OCI-LY7 (cell line): ENCODE results near the gene CCT8. TPM values are rescaled to one million over a fixed set of nuclear protein-coding genes. Genes with fewer than 3 reads are reported as not detected.

ENCODE experiments used
- BruUV-seq: library from RNA; stranded (reverse); fragments of 400-500 nt; replicated peaks from 2 replicates; lab custom pipeline; 2021; lab: Mats Ljungman, UMichigan
- CTCF ChIA-PET: fragments of 300-600 bp; sonication (Branson Sonifier 250); formaldehyde crosslinking; loops from one replicate; lab custom pipeline; 2022; ENCODE audit warnings: antibody characterized with exemption; ENCODE audit not compliant: unreplicated experiment; lab: Charles Lee
- POLR2A ChIA-PET: fragments of 300-600 bp; sonication (Branson Sonifier 250); formaldehyde crosslinking; loops from one replicate; lab custom pipeline; 2022; ENCODE audit warnings: antibody characterized with exemption; lab: Charles Lee
- DNase-seq: peaks from one replicate; pipeline ENCODE4 v3.0.0-alpha.2; 2015; ENCODE audit warnings: low spot score
- H2AFZ ChIP-seq: fragments of 200-600 bp; sonication (generic), shearing (Covaris generic); 2 replicates; pipeline ENCODE4 v1.6.1; 2014; ENCODE audit warnings: mild to moderate bottlenecking, antibody characterized with exemption, low read length, moderate library complexity
- H3K27ac ChIP-seq: fragments of 200-600 bp; sonication (generic); 2 replicates; pipeline ENCODE4 v1.5.1; 2014; ENCODE audit warnings: mixed run types, low read depth, mild to moderate bottlenecking, moderate library complexity, low read length, inconsistent platforms; ENCODE audit not compliant: poor library complexity, severe bottlenecking
- H3K36me3 ChIP-seq: fragments of 200-600 bp; sonication (generic); 2 replicates; pipeline ENCODE4 v1.6.1; 2014; ENCODE audit warnings: mild to moderate bottlenecking, antibody characterized with exemption, low read length, moderate library complexity, mixed read lengths; ENCODE audit not compliant: insufficient read depth
- H3K4me1 ChIP-seq: fragments of 200-600 bp; sonication (generic); 2 replicates; pipeline ENCODE4 v1.5.1; 2014; ENCODE audit warnings: mild to moderate bottlenecking, low read length; ENCODE audit not compliant: insufficient read depth, poor library complexity, severe bottlenecking
- H3K4me2 ChIP-seq: fragments of 200-600 bp; sonication (generic); 2 replicates; pipeline ENCODE4 v1.6.1; 2014; ENCODE audit warnings: mild to moderate bottlenecking, low read length
- H3K4me3 ChIP-seq: fragments of 200-600 bp; sonication (generic); 2 replicates; pipeline ENCODE4 v1.5.1; 2014; ENCODE audit warnings: mild to moderate bottlenecking, low read depth, low read length; ENCODE audit not compliant: poor library complexity, severe bottlenecking
- H3K79me2 ChIP-seq: fragments of 200-600 bp; sonication (generic); 2 replicates; pipeline ENCODE4 v1.6.1; 2016; ENCODE audit warnings: low read depth, mild to moderate bottlenecking, low read length, moderate library complexity, mixed read lengths; ENCODE audit not compliant: insufficient read depth
- H3K9me2 ChIP-seq: fragments of 200-600 bp; sonication (generic); 2 replicates; pipeline ENCODE4 v1.6.1; 2016; ENCODE audit warnings: mild to moderate bottlenecking, low read length, mixed read lengths; ENCODE audit not compliant: insufficient read depth
- H3K9me3 ChIP-seq: fragments of 200-600 bp; sonication (generic); 2 replicates; pipeline ENCODE4 v1.6.1; 2014; ENCODE audit warnings: mild to moderate bottlenecking, mixed run types, low read length, mixed read lengths
- H4K20me1 ChIP-seq: fragments of 200-600 bp; sonication (generic); 2 replicates; pipeline ENCODE4 v1.6.1; 2014; ENCODE audit warnings: mild to moderate bottlenecking, antibody characterized with exemption, low read length, moderate library complexity, mixed read lengths; ENCODE audit not compliant: insufficient read depth
- EZH2phosphoT487 ChIP-seq: fragments of 200-600 bp; sonication (generic); IDR thresholded peaks from 2 replicates; pipeline ENCODE4 v1.6.1; 2018; ENCODE audit warnings: low read depth, borderline replicate concordance, mild to moderate bottlenecking, mixed run types, antibody characterized with exemption, low read length, moderate library complexity, mixed read lengths
- intact Hi-C: fragments of 100-400 bp; cut with micrococcal nuclease; formaldehyde crosslinking; loops from one replicate; pipeline ENCODE4 v1.10.0; 2022; ENCODE audit not compliant: unreplicated experiment
- total RNA-seq, 2 experiments: library from RNA; depleted of rRNA in 1 of 2; stranded (reverse); fragments of >200 nt in 1 of 2; shearing (Covaris generic) in 1 of 2; gene quantifications; 2 replicates each; pipeline ENCODE4 v1.2.3, GENCODE V29; 2014 to 2022
- TF ChIP-seq, protein P1 (sequence below): fragments of 200-600 bp; sonication (generic); conservative IDR thresholded peaks from 2 replicates; pipeline ENCODE4 v1.5.1; 2014; ENCODE audit warnings: mild to moderate bottlenecking, antibody characterized with exemption, low read length, moderate library complexity, mixed read lengths

Gene CCT8
- total RNA-seq, 2 experiments from 2014 or later = 229 to 375 TPM

DNA sequence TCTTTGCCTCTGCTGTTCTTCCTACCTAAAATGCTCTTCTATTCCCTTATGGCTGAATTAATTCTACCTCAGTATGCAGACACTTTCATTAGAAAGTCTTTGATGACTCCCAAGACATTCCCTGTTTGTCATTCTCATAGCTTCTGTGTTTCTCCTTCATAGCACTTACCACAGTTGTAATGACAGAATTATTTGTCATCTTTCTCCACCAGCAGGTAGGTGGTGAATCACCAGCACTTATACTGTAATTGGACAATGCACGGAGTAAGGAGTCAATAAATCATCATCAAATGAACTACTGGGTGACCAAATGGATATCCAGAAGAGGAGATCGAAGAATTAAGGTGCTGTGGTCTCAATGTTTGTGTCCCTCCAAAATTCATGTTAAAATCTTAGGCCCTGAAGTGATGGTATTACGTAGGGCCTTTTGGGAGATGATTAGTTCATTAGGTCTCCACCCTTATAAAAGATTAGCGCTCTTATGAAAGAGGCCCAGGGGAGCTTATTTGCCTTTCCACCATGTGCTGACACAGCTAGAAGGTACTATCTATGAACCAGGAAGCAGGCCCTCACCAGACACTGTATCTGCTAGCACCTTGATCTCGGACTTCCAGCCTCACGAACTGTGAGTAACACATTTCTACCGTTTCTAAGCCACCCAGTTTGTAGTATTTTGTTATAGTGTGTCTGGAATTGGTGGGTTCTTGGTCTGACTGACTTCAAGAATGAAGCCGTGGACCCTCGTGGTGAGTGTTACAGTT is 2.4 kb upstream of the CCT8 start:
- Histone ChIP-seq H2AFZ (no peak overlapping the region; the same call in 1 of the 2 replicates), H3K9me2 (no peaks in the 10 kb centered on the region), H3K79me2 (peaks cover 32% of the 10 kb centered on the region), H3K27ac (peak overlapping the region; percentile 59), H3K36me3 (peaks cover 25% of the 10 kb centered on the region), H4K20me1 (peaks cover 23% of the 10 kb centered on the region), H3K4me2 (no peak overlapping the region), H3K4me1 (peaks cover 50% of the 10 kb centered on the region), H3K9me3 (no peaks in the 10 kb centered on the region), H3K4me3 (no peak overlapping the region)
- DNase-seq = no peak
- BruUV-seq = no TSS peak
- TF ChIP-seq, protein P1, sequence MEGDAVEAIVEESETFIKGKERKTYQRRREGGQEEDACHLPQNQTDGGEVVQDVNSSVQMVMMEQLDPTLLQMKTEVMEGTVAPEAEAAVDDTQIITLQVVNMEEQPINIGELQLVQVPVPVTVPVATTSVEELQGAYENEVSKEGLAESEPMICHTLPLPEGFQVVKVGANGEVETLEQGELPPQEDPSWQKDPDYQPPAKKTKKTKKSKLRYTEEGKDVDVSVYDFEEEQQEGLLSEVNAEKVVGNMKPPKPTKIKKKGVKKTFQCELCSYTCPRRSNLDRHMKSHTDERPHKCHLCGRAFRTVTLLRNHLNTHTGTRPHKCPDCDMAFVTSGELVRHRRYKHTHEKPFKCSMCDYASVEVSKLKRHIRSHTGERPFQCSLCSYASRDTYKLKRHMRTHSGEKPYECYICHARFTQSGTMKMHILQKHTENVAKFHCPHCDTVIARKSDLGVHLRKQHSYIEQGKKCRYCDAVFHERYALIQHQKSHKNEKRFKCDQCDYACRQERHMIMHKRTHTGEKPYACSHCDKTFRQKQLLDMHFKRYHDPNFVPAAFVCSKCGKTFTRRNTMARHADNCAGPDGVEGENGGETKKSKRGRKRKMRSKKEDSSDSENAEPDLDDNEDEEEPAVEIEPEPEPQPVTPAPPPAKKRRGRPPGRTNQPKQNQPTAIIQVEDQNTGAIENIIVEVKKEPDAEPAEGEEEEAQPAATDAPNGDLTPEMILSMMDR = no peak
- no peak for TF ChIP-seq EZH2phosphoT487
- POLR2A ChIA-PET = interaction anchor here (0.7 to 2.7 kb wide), 7 partner anchors 11 to 109 kb away, joined by 4 to 19 read pairs (median 5); partner anchors contain the start of genes LTN1 and USP16
- CTCF ChIA-PET = no interaction called here
- intact Hi-C loops = no loop called here

DNA sequence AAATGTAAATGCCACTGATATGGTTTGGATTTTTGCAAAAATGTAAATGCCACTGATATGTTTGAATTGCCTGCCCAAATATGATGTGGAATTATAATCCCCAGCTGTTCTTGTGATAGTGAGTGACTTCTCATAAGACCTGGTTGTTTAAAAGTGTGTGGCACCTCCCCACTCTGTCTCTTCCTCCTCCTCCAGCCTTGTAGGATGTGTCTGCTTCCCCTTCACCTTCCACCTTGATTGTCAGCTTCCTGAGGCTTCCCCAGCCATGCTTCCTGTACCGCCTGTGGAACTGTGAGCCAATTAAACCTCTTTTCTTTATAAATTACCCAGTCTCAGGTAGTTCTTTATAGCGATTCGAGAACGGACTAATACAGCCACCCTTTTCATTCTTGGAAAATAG is 1.3 kb upstream of the CCT8 start:
- H3K79me2 ChIP-seq = peaks cover 43% of the 10 kb centered on the region
- H3K9me2 ChIP-seq = no peaks in the 10 kb centered on the region
- no peak overlapping the region for H3K27ac ChIP-seq
- H4K20me1 ChIP-seq = peaks cover 34% of the 10 kb centered on the region
- H2AFZ ChIP-seq = no peak overlapping the region
- H3K9me3 ChIP-seq = no peaks in the 10 kb centered on the region
- TF ChIP-seq, protein P1 = no peak
- no peak for TF ChIP-seq EZH2phosphoT487
- H3K4me2 ChIP-seq = no peak overlapping the region
- BruUV-seq = no TSS peak
- intact Hi-C loops = no loop called here
- no peak overlapping the region for H3K4me3 ChIP-seq
- H3K36me3 ChIP-seq = peaks cover 36% of the 10 kb centered on the region
- H3K4me1 ChIP-seq = peaks cover 55% of the 10 kb centered on the region
- ChIA-PET CTCF (interaction anchor here (0.9 to 1.5 kb wide), 2 partner anchors 13 to 44 kb away, joined by 3 read pairs; no protein-coding TSS in a partner anchor), POLR2A (interaction anchor here (0.6 to 4.5 kb wide), 15 partner anchors 9 to 1035 kb away, joined by 3 to 33 read pairs (median 6); partner anchors contain the start of gene LTN1)
- DNase-seq = no peak
